ENCODE data around the gene FNIP2. TPM values are rescaled to one million over a fixed set of nuclear protein-coding genes. Genes with fewer than 3 reads are reported as not detected.
A peak's percentile ranks its signal among the peaks of the same experiment; 100 is the strongest.
"Not testable (repeated sequence)": the region's sequence is repeated elsewhere in the genome, so short reads cannot be mapped to it uniquely, and the experiment has no call there.

Gene FNIP2
- total and polyA plus RNA-seq, 3 donors from 2014 or later: 23.5 to 28.4 (median 25.0) TPM

DNA sequence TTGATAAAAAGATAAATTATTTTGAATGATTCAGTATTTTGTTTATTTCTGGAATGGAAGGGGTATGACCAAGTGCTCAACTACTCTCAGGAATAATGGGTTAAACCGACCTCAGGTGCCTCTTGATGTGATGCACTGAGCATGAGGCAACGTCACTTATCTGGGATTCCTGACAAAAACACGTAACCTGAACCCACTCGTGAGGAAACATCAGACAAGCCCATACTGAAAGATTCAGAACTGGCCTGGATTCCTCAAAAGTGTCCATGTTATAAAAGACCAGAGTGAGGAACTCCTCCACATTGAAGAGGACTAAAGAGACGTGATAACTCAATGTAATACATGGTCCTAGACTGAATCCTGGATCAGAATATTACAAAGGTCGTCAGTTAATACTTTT lies 144.0 kb downstream of the FNIP2 start:
- TF ChIP-seq, protein P1, sequence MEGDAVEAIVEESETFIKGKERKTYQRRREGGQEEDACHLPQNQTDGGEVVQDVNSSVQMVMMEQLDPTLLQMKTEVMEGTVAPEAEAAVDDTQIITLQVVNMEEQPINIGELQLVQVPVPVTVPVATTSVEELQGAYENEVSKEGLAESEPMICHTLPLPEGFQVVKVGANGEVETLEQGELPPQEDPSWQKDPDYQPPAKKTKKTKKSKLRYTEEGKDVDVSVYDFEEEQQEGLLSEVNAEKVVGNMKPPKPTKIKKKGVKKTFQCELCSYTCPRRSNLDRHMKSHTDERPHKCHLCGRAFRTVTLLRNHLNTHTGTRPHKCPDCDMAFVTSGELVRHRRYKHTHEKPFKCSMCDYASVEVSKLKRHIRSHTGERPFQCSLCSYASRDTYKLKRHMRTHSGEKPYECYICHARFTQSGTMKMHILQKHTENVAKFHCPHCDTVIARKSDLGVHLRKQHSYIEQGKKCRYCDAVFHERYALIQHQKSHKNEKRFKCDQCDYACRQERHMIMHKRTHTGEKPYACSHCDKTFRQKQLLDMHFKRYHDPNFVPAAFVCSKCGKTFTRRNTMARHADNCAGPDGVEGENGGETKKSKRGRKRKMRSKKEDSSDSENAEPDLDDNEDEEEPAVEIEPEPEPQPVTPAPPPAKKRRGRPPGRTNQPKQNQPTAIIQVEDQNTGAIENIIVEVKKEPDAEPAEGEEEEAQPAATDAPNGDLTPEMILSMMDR (IDR thresholded peaks at IDR 0.05): no peak
- TF ChIP-seq POLR2A (IDR thresholded peaks at IDR 0.05): no peak
- Histone ChIP-seq H3K9me3 (no peaks in the 10 kb centered on the region), H3K4me3 (no peak overlapping the region), H3K4me1 (peaks cover 3% of the 10 kb centered on the region), H3K36me3 (ENCODE audit: low read depth, missing control alignments) (no peaks in the 10 kb centered on the region), H3K27me3 (no peaks in the 10 kb centered on the region), H3K27ac (no peak overlapping the region)
- intact Hi-C loops (cut with DNase I; ENCODE audit: low total_unique reads): no loop called here
- no peak for DNase-seq
- 58 to 71% methylated on average over 6 of the region's 6 CpGs for WGBS, 2 donors

DNA sequence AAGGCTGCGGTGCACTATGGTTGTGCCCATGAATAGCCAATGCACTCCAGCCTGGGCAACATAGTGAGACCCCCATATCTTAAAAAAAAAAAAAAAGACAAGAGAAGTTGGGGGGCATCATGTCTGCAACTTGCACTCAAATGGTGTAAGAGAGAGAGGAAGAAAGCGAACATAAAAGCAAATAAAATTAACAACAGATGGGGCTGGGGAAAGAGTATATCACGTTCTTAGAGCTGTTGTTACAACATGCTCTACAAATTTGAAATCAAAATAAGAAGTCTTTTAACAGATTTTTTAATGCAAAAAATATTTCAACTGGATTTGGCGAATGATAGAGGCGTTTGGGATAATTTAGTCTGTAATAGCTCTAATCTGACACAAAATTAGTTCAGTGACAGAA lies 144.9 kb downstream of the FNIP2 start:
- no peaks in the 10 kb centered on the region for H3K9me3 ChIP-seq
- no peaks in the 10 kb centered on the region for H3K36me3 ChIP-seq (ENCODE audit: low read depth, missing control alignments)
- intact Hi-C loops (cut with DNase I; ENCODE audit: low total_unique reads): no loop called here
- H3K4me3 ChIP-seq: no peak overlapping the region
- H3K27ac ChIP-seq: no peak overlapping the region
- DNase-seq: no peak
- no peak for TF ChIP-seq POLR2A (IDR thresholded peaks at IDR 0.05)
- TF ChIP-seq, protein P1 (IDR thresholded peaks at IDR 0.05): no peak
- no peaks in the 10 kb centered on the region for H3K27me3 ChIP-seq
- H3K4me1 ChIP-seq: peaks cover 3% of the 10 kb centered on the region
- 49 to 53% methylated on average over 5 of the region's 5 CpGs for WGBS, 2 donors

DNA sequence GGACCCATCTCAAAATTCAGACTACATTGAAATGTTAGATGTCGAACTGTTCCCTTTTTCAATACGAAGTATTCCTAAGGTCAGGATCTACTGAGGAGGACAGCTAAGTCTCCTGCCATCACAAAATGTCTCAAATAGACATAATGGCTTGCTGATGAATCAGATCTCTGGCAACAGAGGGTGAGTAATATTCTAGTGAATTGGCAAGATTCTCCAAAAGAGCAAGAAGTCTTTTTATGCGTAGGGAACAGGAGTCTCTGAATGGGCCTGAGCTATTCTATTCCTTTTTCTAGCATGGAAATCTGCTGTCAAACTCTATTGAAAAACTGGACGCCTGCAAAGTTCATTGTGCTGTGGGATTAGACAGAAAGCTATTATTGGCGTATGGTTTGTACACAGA lies 145.4 kb downstream of the FNIP2 start:
- no peak overlapping the region for H3K27ac ChIP-seq
- TF ChIP-seq, protein P1 (IDR thresholded peaks at IDR 0.05): no peak
- TF ChIP-seq POLR2A (IDR thresholded peaks at IDR 0.05): no peak
- intact Hi-C loops (cut with DNase I; ENCODE audit: low total_unique reads): no loop called here
- H3K9me3 ChIP-seq: no peaks in the 10 kb centered on the region
- no peaks in the 10 kb centered on the region for H3K36me3 ChIP-seq (ENCODE audit: low read depth, missing control alignments)
- H3K4me3 ChIP-seq: no peak overlapping the region
- DNase-seq: no peak
- no peaks in the 10 kb centered on the region for H3K27me3 ChIP-seq
- WGBS, 2 donors: 51 to 61% methylated on average over 5 of the region's 5 CpGs
- H3K4me1 ChIP-seq: peaks cover 3% of the 10 kb centered on the region

DNA sequence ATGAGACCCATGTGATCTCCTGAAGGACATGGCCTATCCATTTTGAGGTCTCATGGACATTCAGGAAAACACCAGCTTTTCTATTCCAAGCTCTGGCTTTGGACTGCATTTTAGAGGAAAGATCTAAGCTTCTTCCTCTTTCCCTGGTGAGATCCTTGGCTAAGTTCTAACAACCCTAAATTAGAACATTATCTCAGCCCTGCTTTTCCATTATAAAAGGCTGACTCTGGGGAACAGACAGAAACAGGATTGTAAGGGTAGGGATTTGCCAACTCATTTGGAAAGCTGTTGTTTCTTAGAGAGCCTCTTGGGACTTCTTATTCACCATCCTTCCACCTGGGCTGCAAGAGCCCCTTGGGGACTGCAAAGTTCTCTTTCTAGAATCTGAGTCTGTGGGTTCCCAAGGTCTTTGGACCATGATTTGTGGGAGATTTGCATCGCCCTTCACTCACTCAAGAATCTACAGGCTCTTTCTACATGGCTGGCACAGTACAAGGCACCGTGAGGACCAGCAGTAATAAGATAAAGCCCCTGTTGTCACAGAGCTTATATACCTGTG lies 146.9 kb downstream of the FNIP2 start:
- Histone ChIP-seq H3K27ac (no peak overlapping the region), H3K36me3 (ENCODE audit: low read depth, missing control alignments) (no peaks in the 10 kb centered on the region), H3K4me1 (peaks cover 3% of the 10 kb centered on the region), H3K9me3 (no peaks in the 10 kb centered on the region), H3K4me3 (no peak overlapping the region), H3K27me3 (no peaks in the 10 kb centered on the region)
- intact Hi-C loops (cut with DNase I; ENCODE audit: low total_unique reads): no loop called here
- DNase-seq: no peak
- WGBS, 2 donors: 76 to 84% methylated on average over 2 of the region's 2 CpGs
- TF ChIP-seq POLR2A (IDR thresholded peaks at IDR 0.05): no peak
- TF ChIP-seq, protein P1 (IDR thresholded peaks at IDR 0.05): no peak

DNA sequence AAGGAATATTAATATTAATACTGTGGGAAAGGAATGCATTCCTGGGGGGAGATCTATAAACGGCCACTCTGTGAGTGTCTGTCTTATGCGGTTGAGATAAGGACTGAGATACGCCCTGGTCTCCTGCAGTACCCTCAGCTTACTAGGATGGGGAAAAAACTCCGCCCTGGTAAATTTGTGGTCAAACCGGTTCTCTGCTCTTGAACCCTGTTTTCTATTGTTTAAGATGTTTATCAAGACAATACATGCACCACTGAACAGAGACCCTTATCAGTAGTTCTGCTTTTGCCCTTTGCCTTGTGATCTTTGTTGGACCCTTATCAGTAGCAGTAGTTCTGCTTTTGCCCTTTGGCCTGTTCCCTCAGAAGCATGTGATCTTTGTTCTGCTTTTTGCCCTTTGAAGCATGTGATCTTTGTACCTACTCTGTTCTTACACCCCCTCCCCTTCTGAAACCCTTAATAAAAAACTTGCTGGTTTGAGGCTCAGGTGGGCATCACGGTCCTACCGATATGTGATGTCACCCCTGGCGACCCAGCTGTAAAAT lies 151.7 kb downstream of the FNIP2 start:
- H3K27ac ChIP-seq; H3K4me3 ChIP-seq; H3K9me3 ChIP-seq; DNase-seq; H3K27me3 ChIP-seq; H3K36me3 ChIP-seq (ENCODE audit: low read depth, missing control alignments); intact Hi-C loops (cut with DNase I; ENCODE audit: low total_unique reads); H3K4me1 ChIP-seq: not testable (repeated sequence)
- WGBS, 2 donors: 78 to 80% methylated on average over 8 of the region's 8 CpGs

DNA sequence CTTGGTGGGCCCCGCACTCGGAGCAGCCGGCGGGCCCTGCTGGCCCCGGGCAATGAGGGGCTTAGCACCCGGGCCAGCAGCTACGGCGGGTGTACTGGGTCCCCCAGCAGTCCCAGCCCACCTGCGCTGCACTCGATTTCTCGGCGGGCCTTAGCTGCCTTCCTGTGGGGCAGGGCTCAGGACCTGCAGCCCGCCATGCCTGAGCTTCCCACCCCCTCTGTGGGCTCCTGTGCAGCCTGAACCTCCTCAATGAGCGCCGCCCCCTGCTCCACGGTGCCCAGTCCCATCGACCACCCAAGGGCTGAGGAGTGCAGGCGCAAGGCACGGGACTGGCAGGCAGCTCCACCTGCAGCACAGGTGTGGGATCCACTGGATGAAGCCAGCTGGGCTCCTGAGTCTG lies 158.9 kb downstream of the FNIP2 start:
- intact Hi-C loops (cut with DNase I; ENCODE audit: low total_unique reads); H3K27me3 ChIP-seq: not testable (repeated sequence)

More for the DNA sequence above, 158.9 kb downstream of the FNIP2 start:
- not testable (repeated sequence) for H3K9me3 ChIP-seq; H3K36me3 ChIP-seq (ENCODE audit: low read depth, missing control alignments); H3K4me1 ChIP-seq; DNase-seq; H3K27ac ChIP-seq
- peak overlapping the region; percentile 22 to 31 for H3K4me3 ChIP-seq
- 40 to 79% methylated on average over 1 to 19 of the region's 19 CpGs for WGBS, 2 donors

Data from testis (tissue), 3 donors.